Stimulated activated memory B cell treated with anti-CD40 and anti-IgM and Interleukin-4, amounts not matched to agents 10 μg/mL and 1 μg/mL and 100 μg/mL, for 72 hours (primary cell): ENCODE data around the gene PHIP.
"Not testable (repeated sequence)": the region's sequence is repeated elsewhere in the genome, so short reads cannot be mapped to it uniquely, and the experiment has no call there.

Experiments used
- ATAC-seq: fragments of 150-1000 bp; cut with Tn5 transposase; 2 replicates; pipeline ENCODE4 v1.10.0; 2021
- H3K27ac Mint-ChIP-seq: one replicate; pipeline ENCODE4 v1.8.0; 2022; ENCODE audit warnings: mild to moderate bottlenecking, mixed read lengths
- H3K27me3 Mint-ChIP-seq: one replicate; pipeline ENCODE4 v1.8.0; 2022; ENCODE audit warnings: mixed read lengths
- H3K36me3 Mint-ChIP-seq: one replicate; pipeline ENCODE4 v1.8.0; 2022; ENCODE audit warnings: mixed read lengths
- H3K4me1 Mint-ChIP-seq: one replicate; pipeline ENCODE4 v1.8.0; 2022; ENCODE audit warnings: mixed read lengths
- H3K4me3 Mint-ChIP-seq: one replicate; pipeline ENCODE4 v1.8.0; 2022; ENCODE audit warnings: mild to moderate bottlenecking, moderate library complexity, mixed read lengths
- H3K9me3 Mint-ChIP-seq: one replicate; pipeline ENCODE4 v1.8.0; 2022; ENCODE audit warnings: mixed read lengths

The PHIP gene

GRCh38 chr6:79078075-79078969, at the start of gene PHIP:
Gene PHIP, minus strand, starts transcription at chr6:79078254. Its CDS starts 186 bp downstream, at chr6:79078068.
- Mint-ChIP-seq H3K36me3 (no peaks in the 10 kb centered on the region), H3K4me1 (peaks cover 27% of the 10 kb centered on the region), H3K9me3 (no peaks in the 10 kb centered on the region), H3K27ac (peak within 1 kb of the TSS; percentile 95), H3K27me3 (no peaks in the 10 kb centered on the region), H3K4me3 (peak within 1 kb of the TSS; percentile 91)
- peak; percentile 87 for ATAC-seq

- no peak overlapping the region for H3K4me3 Mint-ChIP-seq
- no peak overlapping the region for H3K27ac Mint-ChIP-seq
- H3K9me3 Mint-ChIP-seq, result peaks cover 8% of the 10 kb centered on the region
- no peak for ATAC-seq
- H3K27me3 Mint-ChIP-seq, result peaks cover 11% of the 10 kb centered on the region
- no peaks in the 10 kb centered on the region for H3K4me1 Mint-ChIP-seq
- H3K36me3 Mint-ChIP-seq, result no peaks in the 10 kb centered on the region
Observed at GRCh38 chr6:79127660-79128059, 49.6 kb upstream of the PHIP start.

GRCh38 chr6:79119217-79119616, 41.2 kb upstream of the PHIP start:
- Mint-ChIP-seq H3K36me3 (no peaks in the 10 kb centered on the region), H3K27me3 (peaks cover 42% of the 10 kb centered on the region), H3K27ac (no peak overlapping the region), H3K4me1 (no peaks in the 10 kb centered on the region), H3K4me3 (no peak overlapping the region), H3K9me3 (peaks cover 4% of the 10 kb centered on the region)
- no peak for ATAC-seq

- ATAC-seq, result no peak
- Mint-ChIP-seq H3K27me3 (peaks cover 42% of the 10 kb centered on the region), H3K4me3 (no peak overlapping the region), H3K36me3 (no peaks in the 10 kb centered on the region), H3K9me3 (peaks cover 2% of the 10 kb centered on the region), H3K4me1 (no peaks in the 10 kb centered on the region), H3K27ac (no peak overlapping the region)
Observed at GRCh38 chr6:79117752-79118151, 39.7 kb upstream of the PHIP start.

GRCh38 chr6:79115553-79116182, 37.6 kb upstream of the PHIP start:
- Mint-ChIP-seq H3K36me3 (no peaks in the 10 kb centered on the region), H3K9me3 (peaks cover 2% of the 10 kb centered on the region), H3K4me3 (no peak overlapping the region), H3K4me1 (no peaks in the 10 kb centered on the region), H3K27me3 (peaks cover 42% of the 10 kb centered on the region), H3K27ac (no peak overlapping the region)
- no peak for ATAC-seq

GRCh38 chr6:79111549-79111948, 33.5 kb upstream of the PHIP start:
- Mint-ChIP-seq H3K9me3 (no peaks in the 10 kb centered on the region), H3K27me3 (peaks cover 13% of the 10 kb centered on the region), H3K27ac (no peak overlapping the region), H3K4me1 (no peaks in the 10 kb centered on the region), H3K36me3 (no peaks in the 10 kb centered on the region), H3K4me3 (no peak overlapping the region)
- no peak for ATAC-seq

GRCh38 chr6:79101164-79101563, 23.1 kb upstream of the PHIP start:
- ATAC-seq, result no peak
- Mint-ChIP-seq H3K27ac (no peak overlapping the region), H3K36me3 (no peaks in the 10 kb centered on the region), H3K4me3 (no peak overlapping the region), H3K4me1 (peaks cover 5% of the 10 kb centered on the region), H3K9me3 (peaks cover 9% of the 10 kb centered on the region), H3K27me3 (peaks cover 21% of the 10 kb centered on the region)

GRCh38 chr6:79100304-79100703, 22.2 kb upstream of the PHIP start:
- Mint-ChIP-seq H3K4me1 (peaks cover 5% of the 10 kb centered on the region), H3K27ac (no peak overlapping the region), H3K4me3 (no peak overlapping the region), H3K27me3 (peaks cover 21% of the 10 kb centered on the region), H3K36me3 (no peaks in the 10 kb centered on the region), H3K9me3 (peaks cover 9% of the 10 kb centered on the region)
- no peak for ATAC-seq

GRCh38 chr6:79094938-79095337, 16.9 kb upstream of the PHIP start:
- Mint-ChIP-seq H3K27ac (no peak overlapping the region), H3K9me3 (no peaks in the 10 kb centered on the region), H3K36me3 (no peaks in the 10 kb centered on the region), H3K4me3 (no peak overlapping the region), H3K27me3 (peaks cover 8% of the 10 kb centered on the region), H3K4me1 (peaks cover 5% of the 10 kb centered on the region)
- ATAC-seq, result no peak

GRCh38 chr6:79091801-79092200, 13.7 kb upstream of the PHIP start:
- not testable (repeated sequence) for H3K36me3 Mint-ChIP-seq, ATAC-seq, H3K9me3 Mint-ChIP-seq, H3K4me3 Mint-ChIP-seq, H3K4me1 Mint-ChIP-seq, H3K27ac Mint-ChIP-seq
- peaks cover 14% of the 10 kb centered on the region for H3K27me3 Mint-ChIP-seq

GRCh38 chr6:79089552-79090404, 11.7 kb upstream of the PHIP start:
- no peak overlapping the region for H3K27ac Mint-ChIP-seq
- H3K27me3 Mint-ChIP-seq, result peaks cover 14% of the 10 kb centered on the region
- no peaks in the 10 kb centered on the region for H3K4me1 Mint-ChIP-seq
- no peaks in the 10 kb centered on the region for H3K9me3 Mint-ChIP-seq
- H3K36me3 Mint-ChIP-seq, result no peaks in the 10 kb centered on the region
- H3K4me3 Mint-ChIP-seq, result no peak overlapping the region
- ATAC-seq, result no peak

GRCh38 chr6:79084693-79085092, 6.6 kb upstream of the PHIP start:
- Mint-ChIP-seq H3K9me3 (no peaks in the 10 kb centered on the region), H3K4me1 (no peaks in the 10 kb centered on the region), H3K27ac (no peak overlapping the region), H3K4me3 (no peak overlapping the region), H3K27me3 (peaks cover 5% of the 10 kb centered on the region), H3K36me3 (no peaks in the 10 kb centered on the region)
- no peak for ATAC-seq

GRCh38 chr6:79082304-79082703, 4.2 kb upstream of the PHIP start:
- H3K4me3 Mint-ChIP-seq, result no peak overlapping the region
- peaks cover 6% of the 10 kb centered on the region for H3K4me1 Mint-ChIP-seq
- H3K27me3 Mint-ChIP-seq, result no peaks in the 10 kb centered on the region
- no peak overlapping the region for H3K27ac Mint-ChIP-seq
- H3K36me3 Mint-ChIP-seq, result no peaks in the 10 kb centered on the region
- H3K9me3 Mint-ChIP-seq, result no peaks in the 10 kb centered on the region
- ATAC-seq, result no peak

GRCh38 chr6:79081663-79082062, 3.6 kb upstream of the PHIP start:
- Mint-ChIP-seq H3K4me1 (peaks cover 8% of the 10 kb centered on the region), H3K4me3 (no peak overlapping the region), H3K27me3 (no peaks in the 10 kb centered on the region), H3K36me3 (no peaks in the 10 kb centered on the region), H3K9me3 (no peaks in the 10 kb centered on the region), H3K27ac (no peak overlapping the region)
- no peak for ATAC-seq

- H3K4me3 Mint-ChIP-seq, result peak overlapping the region; percentile 91
- ATAC-seq, result no peak
- H3K4me1 Mint-ChIP-seq, result peaks cover 20% of the 10 kb centered on the region
- no peaks in the 10 kb centered on the region for H3K9me3 Mint-ChIP-seq
- no peak overlapping the region for H3K27ac Mint-ChIP-seq
- no peaks in the 10 kb centered on the region for H3K36me3 Mint-ChIP-seq
- no peaks in the 10 kb centered on the region for H3K27me3 Mint-ChIP-seq
Observed at GRCh38 chr6:79079561-79080041, 1.5 kb upstream of the PHIP start.
